PC-3 (cell line): ENCODE data around the gene GUCY2D. TPM values are rescaled to one million over a fixed set of nuclear protein-coding genes. Genes with fewer than 3 reads are reported as not detected.
A peak's percentile ranks its signal among the peaks of the same experiment; 100 is the strongest.

Source experiments
- ATAC-seq: fragments of 200-7000 bp; cut with Tn5 transposase; 2 replicates; pipeline ENCODE4 v1.9.1; 2020; ENCODE audit warnings: mild to moderate bottlenecking, moderate library complexity
- BruUV-seq: library from RNA; stranded (reverse); fragments of 400-500 nt; replicated peaks from 2 replicates; lab custom pipeline; 2021; lab: Mats Ljungman, UMichigan
- CTCF ChIA-PET: fragments of 300-600 bp; sonication (Branson Sonifier 250); formaldehyde crosslinking; loops from one replicate; lab custom pipeline; 2022; ENCODE audit warnings: antibody characterized with exemption; lab: Charles Lee
- POLR2A ChIA-PET: fragments of 300-600 bp; sonication (Branson Sonifier 250); formaldehyde crosslinking; loops from one replicate; lab custom pipeline; 2022; ENCODE audit warnings: antibody characterized with exemption; ENCODE audit not compliant: unreplicated experiment; lab: Charles Lee
- DNase-seq: peaks from one replicate; pipeline ENCODE4 v3.0.0-alpha.2; 2015
- H2AFZ ChIP-seq: fragments of 300-600 bp; sonication (generic); 2 replicates; pipeline ENCODE4 v1.6.0; 2016; ENCODE audit warnings: antibody characterized with exemption, low read length
- H3F3A ChIP-seq: fragments of 300-600 bp; sonication (generic); one replicate; pipeline ENCODE4 v1.6.0; 2017; ENCODE audit warnings: antibody characterized with exemption, low read length, control low read depth, mild to moderate bottlenecking; ENCODE audit not compliant: unreplicated experiment
- H3K27ac ChIP-seq: fragments of 300-600 bp; sonication (generic); 2 replicates; pipeline ENCODE4 v1.5.1; 2016; ENCODE audit warnings: mild to moderate bottlenecking, low read length
- H3K27me3 ChIP-seq: fragments of 300-600 bp; sonication (generic); 2 replicates; pipeline ENCODE4 v1.6.1; 2016; ENCODE audit warnings: low read length, mixed read lengths
- H3K36me3 ChIP-seq: fragments of 300-600 bp; sonication (generic); 2 replicates; pipeline ENCODE4 v1.6.1; 2016; ENCODE audit warnings: low read depth, mixed run types, low read length, mixed read lengths
- H3K4me1 ChIP-seq: fragments of 300-600 bp; sonication (generic); 2 replicates; pipeline ENCODE4 v1.5.1; 2016; ENCODE audit warnings: low read length; ENCODE audit not compliant: insufficient read depth
- H3K4me2 ChIP-seq: fragments of 300-600 bp; sonication (generic); 2 replicates; pipeline ENCODE4 v1.6.0; 2016; ENCODE audit warnings: low read length
- H3K4me3 ChIP-seq: fragments of 300-600 bp; sonication (generic); 2 replicates; pipeline ENCODE4 v1.5.1; 2016; ENCODE audit warnings: mild to moderate bottlenecking, low read length, mixed read lengths
- H3K79me2 ChIP-seq: fragments of 300-600 bp; sonication (generic); 2 replicates; pipeline ENCODE4 v1.6.1; 2017; ENCODE audit warnings: low read length, mixed read lengths
- H3K9ac ChIP-seq: fragments of 300-600 bp; sonication (generic); 2 replicates; pipeline ENCODE4 v1.6.0; 2016; ENCODE audit warnings: mild to moderate bottlenecking, low read length
- H3K9me2 ChIP-seq: fragments of 300-600 bp; sonication (generic); replicated peaks from 2 replicates; pipeline ENCODE4 v1.6.1; 2016; ENCODE audit warnings: mixed run types, low read length, mixed read lengths
- H3K9me3 ChIP-seq: fragments of 300-600 bp; sonication (generic); 2 replicates; pipeline ENCODE4 v1.6.1; 2016; ENCODE audit warnings: low read length, mixed read lengths
- H4K20me1 ChIP-seq: fragments of 300-600 bp; sonication (generic); 2 replicates; pipeline ENCODE4 v1.6.1; 2016; ENCODE audit warnings: low read length, mixed read lengths
- EZH2 ChIP-seq: fragments of 300-600 bp; sonication (generic); IDR thresholded peaks from one replicate; pipeline ENCODE4 v1.6.1; 2017; ENCODE audit warnings: antibody characterized with exemption, mild to moderate bottlenecking, low read length; ENCODE audit not compliant: unreplicated experiment
- EZH2phosphoT487 ChIP-seq: fragments of 300-600 bp; sonication (generic); IDR thresholded peaks from 2 replicates; pipeline ENCODE4 v1.6.1; 2018; ENCODE audit warnings: mild to moderate bottlenecking, antibody characterized with exemption, low read length, borderline replicate concordance
- intact Hi-C: fragments of 100-400 bp; cut with micrococcal nuclease; formaldehyde crosslinking; loops from 2 replicates; pipeline ENCODE4 v1.9.0; 2023
- total RNA-seq: library from RNA; depleted of rRNA; stranded (reverse); fragments of >200 nt; gene quantifications from 2 replicates; pipeline ENCODE4 v1.2.3, GENCODE V29; 2014
- TF ChIP-seq, protein P1 (sequence below): fragments of 300-600 bp; sonication (generic); conservative IDR thresholded peaks from 2 replicates; pipeline ENCODE4 v1.5.1; 2017; ENCODE audit warnings: antibody characterized with exemption, low read depth, mild to moderate bottlenecking, low read length

The GUCY2D gene
- total RNA-seq, 1 experiment from 2014 or later, result not detected

DNA sequence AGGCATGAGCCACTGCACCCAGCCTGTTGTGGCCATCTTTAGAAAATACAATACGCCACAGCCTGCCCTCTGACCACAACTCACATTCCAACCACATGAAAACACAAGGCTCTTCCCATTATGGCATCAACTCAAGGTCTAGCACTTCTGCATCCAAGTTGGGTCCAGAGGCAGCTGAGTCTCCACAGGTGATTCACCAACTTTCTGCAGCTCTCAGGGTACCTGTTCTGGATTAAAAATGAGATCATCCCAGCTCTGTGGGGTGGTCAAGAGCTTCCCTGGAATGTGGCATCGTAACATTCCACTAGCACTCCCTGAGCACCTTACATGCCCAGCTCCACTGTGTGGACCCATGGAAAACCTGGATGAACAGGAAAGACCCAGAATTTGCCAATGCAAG lies 9.9 kb upstream of the GUCY2D start:
- TF ChIP-seq, protein P1, sequence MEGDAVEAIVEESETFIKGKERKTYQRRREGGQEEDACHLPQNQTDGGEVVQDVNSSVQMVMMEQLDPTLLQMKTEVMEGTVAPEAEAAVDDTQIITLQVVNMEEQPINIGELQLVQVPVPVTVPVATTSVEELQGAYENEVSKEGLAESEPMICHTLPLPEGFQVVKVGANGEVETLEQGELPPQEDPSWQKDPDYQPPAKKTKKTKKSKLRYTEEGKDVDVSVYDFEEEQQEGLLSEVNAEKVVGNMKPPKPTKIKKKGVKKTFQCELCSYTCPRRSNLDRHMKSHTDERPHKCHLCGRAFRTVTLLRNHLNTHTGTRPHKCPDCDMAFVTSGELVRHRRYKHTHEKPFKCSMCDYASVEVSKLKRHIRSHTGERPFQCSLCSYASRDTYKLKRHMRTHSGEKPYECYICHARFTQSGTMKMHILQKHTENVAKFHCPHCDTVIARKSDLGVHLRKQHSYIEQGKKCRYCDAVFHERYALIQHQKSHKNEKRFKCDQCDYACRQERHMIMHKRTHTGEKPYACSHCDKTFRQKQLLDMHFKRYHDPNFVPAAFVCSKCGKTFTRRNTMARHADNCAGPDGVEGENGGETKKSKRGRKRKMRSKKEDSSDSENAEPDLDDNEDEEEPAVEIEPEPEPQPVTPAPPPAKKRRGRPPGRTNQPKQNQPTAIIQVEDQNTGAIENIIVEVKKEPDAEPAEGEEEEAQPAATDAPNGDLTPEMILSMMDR, result no peak
- TF ChIP-seq EZH2 (no peak), EZH2phosphoT487 (no peak)
- Histone ChIP-seq H3F3A (no peaks in the 10 kb centered on the region), H3K36me3 (no peaks in the 10 kb centered on the region), H3K9ac (no peak overlapping the region), H3K4me3 (no peak overlapping the region), H2AFZ (no peak overlapping the region), H4K20me1 (no peaks in the 10 kb centered on the region), H3K9me2 (no peaks in the 10 kb centered on the region), H3K9me3 (no peaks in the 10 kb centered on the region), H3K79me2 (no peaks in the 10 kb centered on the region), H3K4me2 (no peak overlapping the region), H3K27ac (no peak overlapping the region), H3K4me1 (peaks cover 7% of the 10 kb centered on the region; the same call in 1 of the 2 replicates), H3K27me3 (no peaks in the 10 kb centered on the region)
- ChIA-PET POLR2A (no interaction called here), CTCF (no interaction called here)
- intact Hi-C loops, result no loop called here
- DNase-seq (peak; percentile 77), ATAC-seq (no peak; the same call in 1 of the 2 replicates)
- no TSS peak for BruUV-seq

DNA sequence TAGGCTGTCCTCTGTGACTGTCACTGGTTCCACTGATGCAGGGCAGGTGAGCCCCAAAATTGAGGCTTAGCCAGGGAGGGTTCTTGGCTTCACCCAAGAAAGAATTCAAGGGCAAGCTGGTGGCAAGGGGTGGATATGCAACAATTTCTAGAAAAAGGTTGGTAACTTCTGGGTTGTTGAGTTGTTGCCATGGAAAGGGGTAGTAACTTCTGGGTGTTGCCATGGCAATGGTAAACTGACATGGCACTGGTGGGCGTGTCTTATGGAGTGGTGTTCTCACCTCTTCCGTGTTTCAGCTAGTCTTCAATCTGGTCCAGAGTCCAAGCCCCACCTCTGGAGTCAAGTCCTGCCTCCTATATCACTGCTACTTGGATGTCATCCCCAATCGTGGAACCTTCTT lies 9.5 kb upstream of the GUCY2D start:
- no peaks in the 10 kb centered on the region for H3K9me2 ChIP-seq
- H4K20me1 ChIP-seq, result no peaks in the 10 kb centered on the region
- CTCF ChIA-PET, result no interaction called here
- no peak overlapping the region for H3K27ac ChIP-seq
- no peaks in the 10 kb centered on the region for H3K9me3 ChIP-seq
- peaks cover 7% of the 10 kb centered on the region; the same call in 1 of the 2 replicates for H3K4me1 ChIP-seq
- H3K4me2 ChIP-seq, result no peak overlapping the region
- ATAC-seq (no peak), DNase-seq (no peak)
- POLR2A ChIA-PET, result no interaction called here
- TF ChIP-seq EZH2, result no peak
- TF ChIP-seq, protein P1, result no peak
- TF ChIP-seq EZH2phosphoT487, result no peak
- BruUV-seq, result no TSS peak
- no peaks in the 10 kb centered on the region for H3K36me3 ChIP-seq
- H3K79me2 ChIP-seq, result no peaks in the 10 kb centered on the region
- no peak overlapping the region for H3K9ac ChIP-seq
- intact Hi-C loops, result no loop called here
- H2AFZ ChIP-seq, result no peak overlapping the region
- no peaks in the 10 kb centered on the region for H3F3A ChIP-seq
- H3K27me3 ChIP-seq, result no peaks in the 10 kb centered on the region
- no peak overlapping the region for H3K4me3 ChIP-seq

DNA sequence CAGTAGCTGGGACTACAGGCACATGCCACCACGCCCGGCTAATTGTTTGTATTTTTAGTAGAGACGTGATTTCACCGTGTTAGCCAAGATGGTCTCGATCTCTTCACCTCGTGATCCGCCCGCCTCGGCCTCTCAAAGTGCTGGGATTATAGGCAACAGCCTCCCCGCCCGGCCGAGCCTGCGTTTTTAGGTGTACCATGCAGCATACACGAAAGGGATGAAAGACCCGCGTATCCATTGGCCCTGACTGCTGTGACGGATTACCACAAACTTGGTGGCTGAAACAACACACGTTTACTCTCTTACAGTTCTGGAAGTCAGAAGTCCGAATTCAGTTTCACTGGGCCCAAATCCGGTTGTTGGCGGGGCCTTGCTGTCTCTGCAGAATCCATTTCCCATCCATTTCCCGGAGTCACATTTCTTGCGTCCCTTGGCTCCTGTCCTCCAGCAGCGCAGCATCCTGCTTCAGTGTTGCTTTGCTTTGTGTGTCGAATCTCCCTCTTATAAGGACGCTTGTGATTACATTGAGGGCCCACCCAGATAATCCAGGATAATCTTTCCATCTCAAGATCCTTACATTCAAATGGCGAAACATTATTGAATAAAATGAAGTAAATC lies 8.3 kb upstream of the GUCY2D start:
- H3F3A ChIP-seq, result no peaks in the 10 kb centered on the region
- DNase-seq, result no peak
- ChIA-PET CTCF (no interaction called here), POLR2A (no interaction called here)
- H3K4me1 ChIP-seq, result peaks cover 7% of the 10 kb centered on the region; the same call in 1 of the 2 replicates
- no peaks in the 10 kb centered on the region for H4K20me1 ChIP-seq
- H3K9ac ChIP-seq, result no peak overlapping the region
- no peaks in the 10 kb centered on the region for H3K79me2 ChIP-seq
- H2AFZ ChIP-seq, result no peak overlapping the region
- H3K27me3 ChIP-seq, result no peaks in the 10 kb centered on the region
- TF ChIP-seq EZH2, result no peak
- TF ChIP-seq, protein P1, result no peak
- TF ChIP-seq EZH2phosphoT487, result no peak
- H3K9me2 ChIP-seq, result no peaks in the 10 kb centered on the region
- intact Hi-C loops, result no loop called here
- no peaks in the 10 kb centered on the region for H3K36me3 ChIP-seq
- BruUV-seq, result no TSS peak
- H3K4me2 ChIP-seq, result no peak overlapping the region
- H3K9me3 ChIP-seq, result no peaks in the 10 kb centered on the region
- no peak overlapping the region for H3K4me3 ChIP-seq
- no peak for ATAC-seq
- H3K27ac ChIP-seq, result no peak overlapping the region
